H9 (cell line): ENCODE measurements around the gene CDK15. TPM values are rescaled to one million over a fixed set of nuclear protein-coding genes. Genes with fewer than 3 reads are reported as not detected.

Experiments
- DNase-seq: peaks from one replicate; pipeline ENCODE4 v3.0.0-alpha.2; 2017
- H2AFZ ChIP-seq: one replicate; pipeline ENCODE4 v1.6.1; 2013; ENCODE audit warnings: mild to moderate bottlenecking, low read length, control low read depth, moderate library complexity
- H2AK5ac ChIP-seq: 2 replicates; pipeline ENCODE4 v1.6.1; 2013; ENCODE audit warnings: low read length, control low read depth, mixed read lengths; ENCODE audit not compliant: insufficient read length
- H2BK120ac ChIP-seq: one replicate; pipeline ENCODE4 v1.6.1; 2013; ENCODE audit warnings: low read depth, mild to moderate bottlenecking, low read length, control low read depth, inconsistent platforms; ENCODE audit not compliant: poor library complexity, severe bottlenecking
- H2BK12ac ChIP-seq: 2 replicates; pipeline ENCODE4 v1.6.1; 2013; ENCODE audit warnings: low read length, control low read depth, mixed read lengths, low read depth; ENCODE audit not compliant: insufficient read length
- H2BK15ac ChIP-seq: 2 replicates; pipeline ENCODE4 v1.6.1; 2013; ENCODE audit warnings: low read depth, low read length, control low read depth
- H2BK20ac ChIP-seq: one replicate; pipeline ENCODE4 v1.6.1; 2013; ENCODE audit warnings: low read depth, mild to moderate bottlenecking, low read length, control low read depth, inconsistent platforms; ENCODE audit not compliant: poor library complexity, severe bottlenecking
- H2BK5ac ChIP-seq: 2 replicates; pipeline ENCODE4 v1.6.1; 2013; ENCODE audit warnings: low read length, control low read depth, mixed read lengths; ENCODE audit not compliant: insufficient read length
- H3K14ac ChIP-seq: 2 replicates; pipeline ENCODE4 v1.6.1; 2013; ENCODE audit warnings: low read length, control low read depth; ENCODE audit not compliant: insufficient read depth
- H3K18ac ChIP-seq: 2 replicates; pipeline ENCODE4 v1.6.1; 2013; ENCODE audit warnings: low read depth, mild to moderate bottlenecking, mixed read lengths, low read length, control low read depth; ENCODE audit not compliant: insufficient read length
- H3K23ac ChIP-seq: 2 replicates; pipeline ENCODE4 v1.6.1; 2013; ENCODE audit warnings: low read length, control low read depth, mixed read lengths, low read depth; ENCODE audit not compliant: insufficient read length
- H3K23me2 ChIP-seq: 2 replicates; pipeline ENCODE4 v1.6.1; 2013; ENCODE audit warnings: low read depth, mild to moderate bottlenecking, mixed read lengths, low read length, control low read depth; ENCODE audit not compliant: insufficient read length, poor library complexity, severe bottlenecking
- H3K27ac ChIP-seq: 2 replicates; pipeline ENCODE4 v1.5.1; 2013; ENCODE audit warnings: low read length, control low read depth, mixed read lengths, low read depth; ENCODE audit not compliant: insufficient read length
- H3K27me3 ChIP-seq: 2 replicates; pipeline ENCODE4 v1.6.1; 2013; ENCODE audit warnings: low read length, control low read depth, inconsistent platforms; ENCODE audit not compliant: insufficient read depth
- H3K4ac ChIP-seq: 2 replicates; pipeline ENCODE4 v1.6.1; 2013; ENCODE audit warnings: low read depth, mild to moderate bottlenecking, control low read depth, inconsistent platforms, low read length, moderate library complexity
- H3K4me1 ChIP-seq: 2 replicates; pipeline ENCODE4 v1.6.1; 2013; ENCODE audit warnings: low read length, control low read depth, inconsistent platforms; ENCODE audit not compliant: insufficient read depth
- H3K4me2 ChIP-seq: 2 replicates; pipeline ENCODE4 v1.6.1; 2013; ENCODE audit warnings: low read length, control low read depth, mixed read lengths; ENCODE audit not compliant: insufficient read length, insufficient read depth
- H3K56ac ChIP-seq: 2 replicates; pipeline ENCODE4 v1.6.1; 2013; ENCODE audit warnings: low read depth, mild to moderate bottlenecking, mixed read lengths, low read length, control low read depth; ENCODE audit not compliant: insufficient read length
- H3K79me1 ChIP-seq: 2 replicates; pipeline ENCODE4 v1.6.1; 2013; ENCODE audit warnings: low read depth, mild to moderate bottlenecking, moderate library complexity, low read length, control low read depth, inconsistent platforms; ENCODE audit not compliant: insufficient read depth, poor library complexity, severe bottlenecking
- H3K79me2 ChIP-seq: 2 replicates; pipeline ENCODE4 v1.6.1; 2013; ENCODE audit warnings: low read length, control low read depth, inconsistent platforms; ENCODE audit not compliant: insufficient read depth
- H3K9ac ChIP-seq: 2 replicates; pipeline ENCODE4 v1.6.1; 2013; ENCODE audit warnings: low read length, control low read depth, mixed read lengths; ENCODE audit not compliant: insufficient read length; ENCODE audit errors: extremely low read depth
- H3K9me3 ChIP-seq: one replicate; pipeline ENCODE4 v1.6.1; 2013; ENCODE audit warnings: low read depth, low read length, inconsistent platforms; ENCODE audit not compliant: control insufficient read depth
- H3T11ph ChIP-seq: one replicate; pipeline ENCODE4 v1.6.1; 2013; ENCODE audit warnings: mild to moderate bottlenecking, low read length, control low read depth, inconsistent platforms
- H4K20me1 ChIP-seq: one replicate; pipeline ENCODE4 v1.6.1; 2013; ENCODE audit not compliant: control insufficient read depth, insufficient read length, insufficient read depth
- H4K5ac ChIP-seq: 2 replicates; pipeline ENCODE4 v1.6.1; 2013; ENCODE audit warnings: low read depth, mild to moderate bottlenecking, mixed read lengths, low read length, control low read depth; ENCODE audit not compliant: insufficient read length
- H4K8ac ChIP-seq: replicated peaks from 2 replicates; pipeline ENCODE4 v1.6.1; 2013; ENCODE audit warnings: low read length, control low read depth, mixed read lengths, low read depth; ENCODE audit not compliant: insufficient read length
- H4K91ac ChIP-seq: 2 replicates; pipeline ENCODE4 v1.6.1; 2013; ENCODE audit warnings: low read depth, mild to moderate bottlenecking, moderate library complexity, mixed read lengths, low read length, control low read depth; ENCODE audit not compliant: insufficient read length
- H3K27ac Mint-ChIP-seq, 3 experiments: 2 replicates in 2 of 3; 3 replicates in 1 of 3; pipeline ENCODE4 v1.8.0; 2020 to 2021; ENCODE audit warnings: mixed read lengths in 3 of 3, mild to moderate bottlenecking in 1 of 3, moderate library complexity in 1 of 3
- H3K27me3 Mint-ChIP-seq: 2 replicates; pipeline ENCODE4 v1.8.0; 2021; ENCODE audit warnings: low read depth, mild to moderate bottlenecking, moderate library complexity, mixed read lengths
- H3K36me3 Mint-ChIP-seq, 3 experiments: 2 replicates in 2 of 3; 3 replicates in 1 of 3; pipeline ENCODE4 v1.8.0; 2020 to 2021; ENCODE audit warnings: low read depth in 3 of 3, mixed read lengths in 3 of 3; ENCODE audit not compliant: insufficient read depth in 1 of 3
- H3K4me1 Mint-ChIP-seq, 2 experiments: 2 replicates each; pipeline ENCODE4 v1.8.0; 2020; ENCODE audit warnings: mixed read lengths in 2 of 2
- H3K4me3 Mint-ChIP-seq, 2 experiments: 2 replicates in 1 of 2; 3 replicates in 1 of 2; pipeline ENCODE4 v1.8.0; 2020 to 2021; ENCODE audit warnings: mild to moderate bottlenecking in 2 of 2, mixed read lengths in 2 of 2, moderate library complexity in 1 of 2
- H3K9me3 Mint-ChIP-seq, 2 experiments: 2 replicates in 1 of 2; 3 replicates in 1 of 2; pipeline ENCODE4 v1.8.0; 2020; ENCODE audit warnings: mild to moderate bottlenecking in 2 of 2, mixed read lengths in 2 of 2, moderate library complexity in 1 of 2
- WGBS: extraction: QIAGEN DNeasy Blood & Tissue Kit; methylation state at CpG from one replicate; pipeline ENCODE4 v1.1.7; 2013; ENCODE audit warnings: missing lambda C conversion rate, low lambda C conversion rate, mixed read lengths; ENCODE audit not compliant: insufficient read length; ENCODE audit errors: extremely low coverage; 5-methylcytosine and 5-hydroxymethylcytosine counted together
- total RNA-seq: library from RNA; stranded (reverse); gene quantifications from 2 replicates; pipeline ENCODE4 v1.2.1, GENCODE V29; 2021
- TF ChIP-seq, protein P1 (sequence below): fragments of 200-600 bp; sonication (generic); conservative IDR thresholded peaks from 3 replicates; pipeline ENCODE4 v1.8.0; 2021; ENCODE audit warnings: antibody characterized with exemption, mild to moderate bottlenecking

CDK15 gene
- total RNA-seq, 1 experiment from 2014 or later: not detected

- H4K91ac ChIP-seq: no peak overlapping the region
- no peak overlapping the region for H3K23ac ChIP-seq
- H3K79me2 ChIP-seq: peaks cover 3% of the 10 kb centered on the region; the same call in 1 of the 2 replicates
- no peak overlapping the region for H3K4me3 Mint-ChIP-seq
- H3K23me2 ChIP-seq: peaks cover 15% of the 10 kb centered on the region
- H2BK120ac ChIP-seq: no peak overlapping the region
- H3K14ac ChIP-seq: no peak overlapping the region
- no peak overlapping the region for H4K8ac ChIP-seq
- TF ChIP-seq, protein P1, sequence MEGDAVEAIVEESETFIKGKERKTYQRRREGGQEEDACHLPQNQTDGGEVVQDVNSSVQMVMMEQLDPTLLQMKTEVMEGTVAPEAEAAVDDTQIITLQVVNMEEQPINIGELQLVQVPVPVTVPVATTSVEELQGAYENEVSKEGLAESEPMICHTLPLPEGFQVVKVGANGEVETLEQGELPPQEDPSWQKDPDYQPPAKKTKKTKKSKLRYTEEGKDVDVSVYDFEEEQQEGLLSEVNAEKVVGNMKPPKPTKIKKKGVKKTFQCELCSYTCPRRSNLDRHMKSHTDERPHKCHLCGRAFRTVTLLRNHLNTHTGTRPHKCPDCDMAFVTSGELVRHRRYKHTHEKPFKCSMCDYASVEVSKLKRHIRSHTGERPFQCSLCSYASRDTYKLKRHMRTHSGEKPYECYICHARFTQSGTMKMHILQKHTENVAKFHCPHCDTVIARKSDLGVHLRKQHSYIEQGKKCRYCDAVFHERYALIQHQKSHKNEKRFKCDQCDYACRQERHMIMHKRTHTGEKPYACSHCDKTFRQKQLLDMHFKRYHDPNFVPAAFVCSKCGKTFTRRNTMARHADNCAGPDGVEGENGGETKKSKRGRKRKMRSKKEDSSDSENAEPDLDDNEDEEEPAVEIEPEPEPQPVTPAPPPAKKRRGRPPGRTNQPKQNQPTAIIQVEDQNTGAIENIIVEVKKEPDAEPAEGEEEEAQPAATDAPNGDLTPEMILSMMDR: no peak
- H3K4me1 Mint-ChIP-seq: peaks cover 12 to 15% of the 10 kb centered on the region in 2 experiments
- H2AK5ac ChIP-seq: no peak overlapping the region
- H3K27me3 ChIP-seq: no peaks in the 10 kb centered on the region
- H3K27ac ChIP-seq: no peak overlapping the region
- H4K20me1 ChIP-seq: no peaks in the 10 kb centered on the region
- no CpG with 5 or more reads among the region's 1 CpG for WGBS
- H3K18ac ChIP-seq: no peak overlapping the region
- H2BK15ac ChIP-seq: no peak overlapping the region
- H3K4ac ChIP-seq: no peak overlapping the region
- no peak overlapping the region for H3K9ac ChIP-seq
- no peak overlapping the region for H3K56ac ChIP-seq
- no peak overlapping the region for H2BK12ac ChIP-seq
- H3K79me1 ChIP-seq: no peaks in the 10 kb centered on the region
- no peak overlapping the region for H3T11ph ChIP-seq
- H4K5ac ChIP-seq: no peak overlapping the region
- no peak overlapping the region for H2BK20ac ChIP-seq
- DNase-seq: no peak
- H3K9me3 ChIP-seq: no peaks in the 10 kb centered on the region
- no peak overlapping the region for H2BK5ac ChIP-seq
- H3K27ac Mint-ChIP-seq: no peak overlapping the region
- peaks cover 2% of the 10 kb centered on the region; the same call in 1 of the 2 replicates for H3K4me1 ChIP-seq
- no peak overlapping the region for H3K4me2 ChIP-seq
- H3K9me3 Mint-ChIP-seq: no peaks in the 10 kb centered on the region
- no peak overlapping the region for H2AFZ ChIP-seq
- H3K36me3 Mint-ChIP-seq: no peaks in the 10 kb centered on the region
- H3K27me3 Mint-ChIP-seq: peaks cover 8% of the 10 kb centered on the region; the same call in 1 of the 2 replicates
Observed at GRCh38 chr2:201784563-201784962, 21.8 kb upstream of the CDK15 start.
